Activated CD4-positive, CD25-positive, alpha-beta regulatory T cell (primary cell): ENCODE measurements around the gene CCNK.

Source experiments
- DNase-seq, 4 experiments: peaks; one replicate each; lab custom pipeline; 2025; lab: John Stamatoyannopoulos, UW

The CCNK gene

GRCh38 chr14:99519931-99520421, 38.8 kb downstream of the CCNK start:
- DNase-seq: no peak

- DNase-seq: no peak
These were observed 39.4 kb downstream of the CCNK start for GRCh38 chr14:99520571-99521081.

- no peak for DNase-seq
These were observed 40.2 kb downstream of the CCNK start for GRCh38 chr14:99521176-99522024.

- DNase-seq: no peak
These were observed 40.8 kb downstream of the CCNK start for GRCh38 chr14:99522025-99522401.

- DNase-seq: no peak
These were observed 41.3 kb downstream of the CCNK start for GRCh38 chr14:99522457-99522891.

GRCh38 chr14:99522934-99523703, 41.9 kb downstream of the CCNK start:
- no peak for DNase-seq

GRCh38 chr14:99523704-99524055, 42.5 kb downstream of the CCNK start:
- DNase-seq: no peak

- no peak for DNase-seq
These were observed 43.0 kb downstream of the CCNK start for GRCh38 chr14:99524091-99524661.

- DNase-seq: peak in 1 of 4 experiments; percentile 9
These were observed 43.8 kb downstream of the CCNK start for GRCh38 chr14:99524804-99525698.

GRCh38 chr14:99525699-99526080, 44.5 kb downstream of the CCNK start:
- no peak for DNase-seq

- DNase-seq: no peak
These were observed 45.8 kb downstream of the CCNK start for GRCh38 chr14:99527026-99527425.

GRCh38 chr14:99527427-99528076, 46.3 kb downstream of the CCNK start:
- DNase-seq: no peak

- no peak for DNase-seq
These were observed 48.7 kb downstream of the CCNK start for GRCh38 chr14:99529899-99530298.

GRCh38 chr14:99530407-99531155, 49.4 kb downstream of the CCNK start:
- no peak for DNase-seq

GRCh38 chr14:99531251-99532096, 50.3 kb downstream of the CCNK start:
- DNase-seq: no peak

GRCh38 chr14:99532310-99532709, 51.1 kb downstream of the CCNK start:
- DNase-seq: no peak

- no peak for DNase-seq
These were observed 53.1 kb downstream of the CCNK start for GRCh38 chr14:99534333-99534732.

- no peak for DNase-seq
These were observed 53.7 kb downstream of the CCNK start for GRCh38 chr14:99534863-99535262.

- no peak for DNase-seq
These were observed 54.2 kb downstream of the CCNK start for GRCh38 chr14:99535448-99535847.
